ENCODE measurements around the gene CYP4F3. TPM values are rescaled to one million over a fixed set of nuclear protein-coding genes. Genes with fewer than 3 reads are reported as not detected.
A peak's percentile ranks its signal among the peaks of the same experiment; 100 is the strongest.
"Not testable (repeated sequence)": the region's sequence is repeated elsewhere in the genome, so short reads cannot be mapped to it uniquely, and the experiment has no call there.

CYP4F3 gene
- total RNA-seq, 1 donor from 2014 or later: not detected

GRCh38 chr19:15644066-15644741 lies 3.5 kb downstream of the CYP4F3 start:
- no peaks in the 10 kb centered on the region for H3K4me1 Mint-ChIP-seq (ENCODE audit: unreplicated experiment)

DNA sequence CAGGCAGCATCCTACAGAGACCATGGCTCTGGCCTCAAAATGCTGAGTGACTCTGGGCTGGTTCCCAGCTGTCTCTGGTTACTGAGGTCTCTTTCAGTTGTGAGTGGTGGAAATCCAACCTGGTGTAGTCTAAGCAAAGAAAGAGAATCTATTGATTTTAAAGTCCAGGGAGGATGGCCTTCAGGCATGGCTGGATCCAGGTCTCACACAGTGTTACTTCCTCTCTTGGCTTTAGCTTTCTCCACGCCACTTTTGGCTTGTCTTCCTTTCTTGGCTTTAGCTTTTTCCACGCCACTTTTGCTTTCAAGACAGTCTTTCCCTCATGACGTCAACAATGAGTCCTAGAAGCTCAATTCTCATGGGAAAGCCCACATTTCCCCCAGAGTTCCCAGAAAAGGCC lies 4.1 kb downstream of the CYP4F3 start:
- Mint-ChIP-seq H3K4me3 (ENCODE audit: unreplicated experiment) (no peak overlapping the region), H3K9me3 (ENCODE audit: unreplicated experiment) (peaks cover 33% of the 10 kb centered on the region), H3K27ac (ENCODE audit: unreplicated experiment) (no peak overlapping the region), H3K27me3 (ENCODE audit: unreplicated experiment) (no peaks in the 10 kb centered on the region), H3K36me3 (ENCODE audit: unreplicated experiment) (no peaks in the 10 kb centered on the region), H3K4me1 (ENCODE audit: unreplicated experiment) (no peaks in the 10 kb centered on the region)
- DNase-seq (ENCODE audit: extremely low spot score, unreplicated experiment): peak; percentile 48
- TF ChIP-seq, protein P1, sequence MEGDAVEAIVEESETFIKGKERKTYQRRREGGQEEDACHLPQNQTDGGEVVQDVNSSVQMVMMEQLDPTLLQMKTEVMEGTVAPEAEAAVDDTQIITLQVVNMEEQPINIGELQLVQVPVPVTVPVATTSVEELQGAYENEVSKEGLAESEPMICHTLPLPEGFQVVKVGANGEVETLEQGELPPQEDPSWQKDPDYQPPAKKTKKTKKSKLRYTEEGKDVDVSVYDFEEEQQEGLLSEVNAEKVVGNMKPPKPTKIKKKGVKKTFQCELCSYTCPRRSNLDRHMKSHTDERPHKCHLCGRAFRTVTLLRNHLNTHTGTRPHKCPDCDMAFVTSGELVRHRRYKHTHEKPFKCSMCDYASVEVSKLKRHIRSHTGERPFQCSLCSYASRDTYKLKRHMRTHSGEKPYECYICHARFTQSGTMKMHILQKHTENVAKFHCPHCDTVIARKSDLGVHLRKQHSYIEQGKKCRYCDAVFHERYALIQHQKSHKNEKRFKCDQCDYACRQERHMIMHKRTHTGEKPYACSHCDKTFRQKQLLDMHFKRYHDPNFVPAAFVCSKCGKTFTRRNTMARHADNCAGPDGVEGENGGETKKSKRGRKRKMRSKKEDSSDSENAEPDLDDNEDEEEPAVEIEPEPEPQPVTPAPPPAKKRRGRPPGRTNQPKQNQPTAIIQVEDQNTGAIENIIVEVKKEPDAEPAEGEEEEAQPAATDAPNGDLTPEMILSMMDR (IDR thresholded peaks at IDR 0.05): no peak

More at GRCh38 chr19:15644066-15644741, 3.5 kb downstream of the CYP4F3 start:
- Mint-ChIP-seq H3K4me3 (ENCODE audit: unreplicated experiment) (no peak overlapping the region), H3K27me3 (ENCODE audit: unreplicated experiment) (no peaks in the 10 kb centered on the region), H3K36me3 (ENCODE audit: unreplicated experiment) (no peaks in the 10 kb centered on the region), H3K9me3 (ENCODE audit: unreplicated experiment) (peaks cover 33% of the 10 kb centered on the region), H3K27ac (ENCODE audit: unreplicated experiment) (no peak overlapping the region)
- TF ChIP-seq, protein P1 (IDR thresholded peaks at IDR 0.05): no peak
- DNase-seq (ENCODE audit: extremely low spot score, unreplicated experiment): peak; percentile 66

DNA sequence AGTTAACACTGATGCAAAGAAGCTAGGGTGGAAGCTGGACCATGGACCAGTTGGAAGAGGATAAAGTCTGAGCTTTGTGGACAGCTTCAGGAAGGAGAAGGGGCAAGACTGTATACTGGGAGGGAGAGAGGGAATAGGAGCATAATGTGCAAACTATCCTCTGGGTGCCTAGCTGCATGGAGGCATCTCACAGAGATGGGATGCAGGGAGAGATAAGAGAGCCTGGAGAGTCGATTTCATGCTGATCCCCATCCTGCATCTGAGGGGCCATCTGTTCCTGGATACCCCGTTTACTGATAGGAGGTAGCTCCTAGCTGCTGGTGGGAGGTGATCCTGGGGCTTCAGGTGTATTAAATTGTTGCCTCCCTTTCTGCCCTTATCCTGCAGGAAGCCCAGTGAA lies 8.8 kb downstream of the CYP4F3 start:
- H3K36me3 Mint-ChIP-seq (ENCODE audit: unreplicated experiment): no peaks in the 10 kb centered on the region
- H3K4me1 Mint-ChIP-seq (ENCODE audit: unreplicated experiment): no peaks in the 10 kb centered on the region
- no peaks in the 10 kb centered on the region for H3K27me3 Mint-ChIP-seq (ENCODE audit: unreplicated experiment)
- no peak overlapping the region for H3K4me3 Mint-ChIP-seq (ENCODE audit: unreplicated experiment)
- peak; percentile 60 for DNase-seq (ENCODE audit: extremely low spot score, unreplicated experiment)
- peaks cover 14% of the 10 kb centered on the region for H3K9me3 Mint-ChIP-seq (ENCODE audit: unreplicated experiment)
- TF ChIP-seq, protein P1 (IDR thresholded peaks at IDR 0.05): no peak
- H3K27ac Mint-ChIP-seq (ENCODE audit: unreplicated experiment): no peak overlapping the region

DNA sequence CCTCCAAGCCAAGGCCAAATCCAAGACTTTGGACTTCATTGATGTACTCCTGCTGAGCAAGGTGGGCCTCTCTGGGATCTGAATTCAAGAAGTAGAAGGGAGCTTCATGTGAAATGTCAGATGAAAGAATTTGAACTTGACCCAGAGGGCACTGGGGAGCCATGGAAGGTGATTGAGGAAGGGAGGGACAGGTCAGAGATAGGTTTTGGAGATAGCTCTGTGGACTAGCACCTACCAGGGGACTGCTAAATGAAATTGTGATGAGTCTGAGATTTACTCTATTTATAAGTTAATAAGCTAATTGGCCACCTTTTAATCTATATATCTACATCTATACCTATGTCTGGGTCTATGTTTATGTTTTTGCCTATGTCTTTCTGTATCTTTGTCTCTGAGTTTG lies 9.4 kb downstream of the CYP4F3 start:
- H3K27ac Mint-ChIP-seq (ENCODE audit: unreplicated experiment); H3K4me3 Mint-ChIP-seq (ENCODE audit: unreplicated experiment); H3K27me3 Mint-ChIP-seq (ENCODE audit: unreplicated experiment); H3K4me1 Mint-ChIP-seq (ENCODE audit: unreplicated experiment); H3K36me3 Mint-ChIP-seq (ENCODE audit: unreplicated experiment); DNase-seq (ENCODE audit: extremely low spot score, unreplicated experiment): not testable (repeated sequence)
- peaks cover 14% of the 10 kb centered on the region for H3K9me3 Mint-ChIP-seq (ENCODE audit: unreplicated experiment)

DNA sequence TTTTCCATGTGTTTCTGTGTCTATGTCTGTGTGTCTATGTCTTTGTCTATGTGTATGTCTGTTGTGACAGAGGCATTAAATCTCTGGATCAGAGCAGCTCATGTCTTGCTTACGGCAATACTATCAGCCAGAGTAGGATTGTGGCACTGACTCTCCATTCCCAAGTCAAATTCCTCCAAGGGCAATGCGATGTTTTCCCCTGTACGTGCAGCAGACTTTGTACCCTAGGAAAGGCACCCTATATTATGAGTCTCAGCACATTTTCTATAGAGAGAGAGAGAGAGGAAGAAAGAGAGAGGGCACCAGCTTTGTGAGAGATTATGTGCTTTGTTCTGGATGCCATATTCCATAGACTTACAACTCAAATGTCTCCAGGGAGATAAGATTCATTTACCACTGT lies 11.1 kb downstream of the CYP4F3 start:
- no peak overlapping the region for H3K4me3 Mint-ChIP-seq (ENCODE audit: unreplicated experiment)
- H3K27ac Mint-ChIP-seq (ENCODE audit: unreplicated experiment): no peak overlapping the region
- H3K36me3 Mint-ChIP-seq (ENCODE audit: unreplicated experiment): no peaks in the 10 kb centered on the region
- peaks cover 6% of the 10 kb centered on the region for H3K9me3 Mint-ChIP-seq (ENCODE audit: unreplicated experiment)
- peak; percentile 5 for DNase-seq (ENCODE audit: extremely low spot score, unreplicated experiment)
- no peaks in the 10 kb centered on the region for H3K27me3 Mint-ChIP-seq (ENCODE audit: unreplicated experiment)
- TF ChIP-seq, protein P1 (IDR thresholded peaks at IDR 0.05): no peak
- no peaks in the 10 kb centered on the region for H3K4me1 Mint-ChIP-seq (ENCODE audit: unreplicated experiment)
